ENCODE data around the gene SNAPC1.

DNA sequence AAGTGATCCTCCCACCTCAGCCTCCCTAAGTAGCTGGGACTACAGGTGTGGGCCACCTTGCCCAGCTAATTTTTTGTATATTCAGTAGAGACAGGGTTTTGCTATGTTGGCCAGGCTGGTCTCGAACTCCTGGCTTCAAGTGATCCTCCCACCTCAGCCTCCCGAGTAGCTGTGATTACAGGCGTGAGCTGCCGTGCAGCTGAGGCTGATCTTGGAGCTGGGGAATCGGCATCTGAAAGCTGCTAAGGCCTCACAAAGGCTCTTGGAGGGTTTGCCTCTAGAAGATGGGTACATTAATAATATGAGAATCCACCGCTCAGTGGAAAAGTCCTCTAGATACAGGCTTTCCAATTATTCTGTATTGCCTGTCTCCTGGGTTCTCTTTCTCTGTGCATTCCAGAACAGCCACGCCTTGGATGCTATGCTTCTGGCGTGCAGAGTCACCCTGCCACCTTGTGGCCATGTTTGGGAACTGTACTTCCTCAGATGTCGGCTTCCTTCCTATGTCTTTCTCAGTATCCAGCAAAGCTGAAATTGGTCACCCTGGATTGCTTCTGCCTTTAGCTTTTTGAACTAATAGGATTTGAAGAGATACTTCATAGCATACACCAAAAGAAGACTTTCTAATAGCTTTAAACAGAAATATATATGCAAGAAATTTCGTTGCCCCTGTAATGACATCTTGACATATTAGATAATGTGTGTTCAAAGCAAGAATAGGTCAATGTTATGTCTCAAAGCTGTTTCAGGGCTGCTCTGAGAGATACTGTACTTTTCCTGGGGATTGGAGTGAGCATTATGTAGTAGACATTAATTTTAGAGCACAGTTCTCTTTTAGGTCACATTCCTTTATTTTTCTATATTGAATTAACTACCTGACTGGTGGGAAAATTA is 75.4 kb downstream of the SNAPC1 start:
- TF ChIP-seq, protein P1, sequence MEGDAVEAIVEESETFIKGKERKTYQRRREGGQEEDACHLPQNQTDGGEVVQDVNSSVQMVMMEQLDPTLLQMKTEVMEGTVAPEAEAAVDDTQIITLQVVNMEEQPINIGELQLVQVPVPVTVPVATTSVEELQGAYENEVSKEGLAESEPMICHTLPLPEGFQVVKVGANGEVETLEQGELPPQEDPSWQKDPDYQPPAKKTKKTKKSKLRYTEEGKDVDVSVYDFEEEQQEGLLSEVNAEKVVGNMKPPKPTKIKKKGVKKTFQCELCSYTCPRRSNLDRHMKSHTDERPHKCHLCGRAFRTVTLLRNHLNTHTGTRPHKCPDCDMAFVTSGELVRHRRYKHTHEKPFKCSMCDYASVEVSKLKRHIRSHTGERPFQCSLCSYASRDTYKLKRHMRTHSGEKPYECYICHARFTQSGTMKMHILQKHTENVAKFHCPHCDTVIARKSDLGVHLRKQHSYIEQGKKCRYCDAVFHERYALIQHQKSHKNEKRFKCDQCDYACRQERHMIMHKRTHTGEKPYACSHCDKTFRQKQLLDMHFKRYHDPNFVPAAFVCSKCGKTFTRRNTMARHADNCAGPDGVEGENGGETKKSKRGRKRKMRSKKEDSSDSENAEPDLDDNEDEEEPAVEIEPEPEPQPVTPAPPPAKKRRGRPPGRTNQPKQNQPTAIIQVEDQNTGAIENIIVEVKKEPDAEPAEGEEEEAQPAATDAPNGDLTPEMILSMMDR (IDR thresholded peaks at IDR 0.05), result peak; percentile 83 to 93 (median 90)
- no peak for TF ChIP-seq POLR2A (IDR thresholded peaks at IDR 0.05)
